H1 (cell line): ENCODE data around the gene NCAPD2. TPM values are rescaled to one million over a fixed set of nuclear protein-coding genes. Genes with fewer than 3 reads are reported as not detected.
A peak's percentile ranks its signal among the peaks of the same experiment; 100 is the strongest.

ENCODE experiments used
- CTCF ChIA-PET: fragments of 300-600 bp; sonication (Branson Sonifier 250); formaldehyde crosslinking; loops from one replicate; lab custom pipeline; 2021; ENCODE audit not compliant: partially characterized antibody; lab: Charles Lee
- POLR2A ChIA-PET: fragments of 300-600 bp; sonication (Branson Sonifier 250); formaldehyde crosslinking; loops from one replicate; lab custom pipeline; 2021; ENCODE audit warnings: inconsistent platforms; ENCODE audit not compliant: partially characterized antibody; lab: Charles Lee
- DNase-seq, 2 experiments: peaks; one replicate each; pipeline versions ENCODE4 v3.0.0 to v3.0.0-alpha.2; 2010 to 2022; ENCODE audit warnings: low spot score in 2 of 2, low read depth in 1 of 2, mixed read lengths in 1 of 2
- FAIRE-seq: peaks from 2 replicates; lab custom pipeline; 2011; peaks lifted over from hg19 to GRCh38; lab: Jason Lieb, UNC
- H2AFZ ChIP-seq: 2 replicates; pipeline ENCODE4 v1.8.1; 2012; ENCODE audit warnings: low read length, inconsistent platforms
- H2AK5ac ChIP-seq: 2 replicates; pipeline ENCODE4 v1.6.1; 2013; ENCODE audit warnings: low read depth, low read length
- H2BK120ac ChIP-seq: replicated peaks from 2 replicates; pipeline ENCODE3; 2013; ENCODE audit warnings: low read depth, low read length, inconsistent platforms
- H2BK12ac ChIP-seq: 2 replicates; pipeline ENCODE4 v1.6.1; 2013; ENCODE audit warnings: low read depth, low read length
- H2BK15ac ChIP-seq: 2 replicates; pipeline ENCODE4 v1.6.1; 2013; ENCODE audit warnings: low read length
- H2BK20ac ChIP-seq: 2 replicates; pipeline ENCODE4 v1.6.1; 2013; ENCODE audit warnings: low read length
- H2BK5ac ChIP-seq: 2 replicates; pipeline ENCODE4 v1.6.1; 2013; ENCODE audit warnings: low read depth, low read length
- H3K14ac ChIP-seq: 2 replicates; pipeline ENCODE4 v1.6.1; 2013; ENCODE audit warnings: inconsistent platforms; ENCODE audit not compliant: insufficient read length
- H3K18ac ChIP-seq: 2 replicates; pipeline ENCODE4 v1.6.1; 2013; ENCODE audit warnings: low read length; ENCODE audit errors: extremely low read depth
- H3K23ac ChIP-seq: 2 replicates; pipeline ENCODE4 v1.6.1; 2013; ENCODE audit warnings: inconsistent platforms; ENCODE audit not compliant: insufficient read length
- H3K23me2 ChIP-seq: 2 replicates; pipeline ENCODE4 v1.6.1; 2013; ENCODE audit warnings: low read depth, low read length
- H3K27ac ChIP-seq: 2 replicates; pipeline ENCODE4 v1.6.1; 2011; ENCODE audit warnings: low read depth, low read length, inconsistent platforms
- H3K27me3 ChIP-seq, 4 experiments: replicated peaks in 1 of 4; 1 replicate in 1 of 4; 2 replicates in 3 of 4; pipeline versions ENCODE4 v1.6.1 to v1.8.1; 2011 to 2013; ENCODE audit warnings: low read length in 3 of 4, mild to moderate bottlenecking in 3 of 4, inconsistent platforms in 2 of 4, mixed read lengths in 2 of 4, moderate library complexity in 1 of 4; ENCODE audit not compliant: control insufficient read depth in 3 of 4, insufficient read depth in 3 of 4; ENCODE audit errors: extremely low read depth in 1 of 4
- H3K36me3 ChIP-seq, 4 experiments: 2 replicates each; pipeline versions ENCODE4 v1.6.1 to v1.8.1; 2011 to 2013; ENCODE audit warnings: mild to moderate bottlenecking in 4 of 4, low read length in 3 of 4, moderate library complexity in 2 of 4, control low read depth in 1 of 4, inconsistent platforms in 1 of 4; ENCODE audit not compliant: insufficient read depth in 4 of 4, control insufficient read depth in 2 of 4
- H3K4ac ChIP-seq: replicated peaks from 2 replicates; pipeline ENCODE3; 2013; ENCODE audit warnings: low read length, low read depth, mixed read lengths, inconsistent platforms; ENCODE audit not compliant: insufficient read length
- H3K4me1 ChIP-seq, 4 experiments: replicated peaks in 1 of 4; 1 replicate in 1 of 4; 2 replicates in 3 of 4; pipeline versions ENCODE4 v1.6.1 to v1.8.1; 2011 to 2013; ENCODE audit warnings: low read length in 3 of 4, inconsistent platforms in 2 of 4, mixed read lengths in 1 of 4; ENCODE audit not compliant: insufficient read depth in 4 of 4, control insufficient read depth in 3 of 4
- H3K4me2 ChIP-seq, 2 experiments: 2 replicates each; pipeline versions ENCODE4 v1.6.1 to v1.8.1; 2011 to 2013; ENCODE audit warnings: low read depth in 2 of 2, low read length in 2 of 2, control low read depth in 1 of 2, inconsistent platforms in 1 of 2, mild to moderate bottlenecking in 1 of 2; ENCODE audit not compliant: insufficient read depth in 1 of 2
- H3K4me3 ChIP-seq, 4 experiments: fragments of 200-600, 300-600 bp in 1 of 4; sonication (generic), shearing (Covaris generic), sonication (Bioruptor Twin) in 1 of 4; 2 replicates each; pipeline versions ENCODE4 v1.5.1 to v1.8.1; 2011 to 2016; ENCODE audit warnings: low read length in 4 of 4, low read depth in 3 of 4, control low read depth in 2 of 4, inconsistent platforms in 2 of 4, mild to moderate bottlenecking in 2 of 4, mixed read lengths in 1 of 4, moderate library complexity in 1 of 4; ENCODE audit not compliant: insufficient read depth in 2 of 4; ENCODE audit errors: extremely low read depth in 1 of 4
- H3K56ac ChIP-seq: replicated peaks from 2 replicates; pipeline ENCODE3; 2013; ENCODE audit warnings: low read depth, mild to moderate bottlenecking, mixed read lengths, low read length, inconsistent platforms; ENCODE audit not compliant: insufficient read length
- H3K79me1 ChIP-seq: 2 replicates; pipeline ENCODE4 v1.6.1; 2013; ENCODE audit warnings: low read depth, low read length, control low read depth
- H3K79me2 ChIP-seq, 2 experiments: 2 replicates each; pipeline versions ENCODE4 v1.6.1 to v1.8.1; 2012 to 2013; ENCODE audit warnings: low read length in 2 of 2, mild to moderate bottlenecking in 2 of 2, inconsistent platforms in 1 of 2; ENCODE audit not compliant: insufficient read depth in 2 of 2, control insufficient read depth in 1 of 2
- H3K9ac ChIP-seq, 4 experiments: replicated peaks in 1 of 4; 1 replicate in 1 of 4; 2 replicates in 3 of 4; pipeline versions ENCODE4 v1.6.1 to v1.8.1; 2011 to 2013; ENCODE audit warnings: low read depth in 3 of 4, low read length in 3 of 4, control low read depth in 2 of 4, mild to moderate bottlenecking in 2 of 4, moderate library complexity in 2 of 4, inconsistent platforms in 1 of 4; ENCODE audit errors: extremely low read depth in 1 of 4
- H3K9me3 ChIP-seq, 2 experiments: 2 replicates each; pipeline versions ENCODE4 v1.6.1 to v1.8.1; 2012 to 2013; ENCODE audit warnings: mild to moderate bottlenecking in 2 of 2, moderate library complexity in 2 of 2, control low read depth in 1 of 2, inconsistent platforms in 1 of 2, low read depth in 1 of 2, low read length in 1 of 2, mixed read lengths in 1 of 2; ENCODE audit not compliant: insufficient read depth in 2 of 2
- H4K20me1 ChIP-seq, 2 experiments: replicated peaks in 1 of 2; 2 replicates each; pipeline versions ENCODE3 to v1.8.1; 2011 to 2013; ENCODE audit warnings: inconsistent platforms in 2 of 2, low read length in 2 of 2, mild to moderate bottlenecking in 1 of 2; ENCODE audit not compliant: insufficient read depth in 2 of 2, control insufficient read depth in 1 of 2
- H4K5ac ChIP-seq: 2 replicates; pipeline ENCODE4 v1.6.1; 2013; ENCODE audit warnings: low read length, low read depth, mixed read lengths, inconsistent platforms; ENCODE audit not compliant: insufficient read length
- H4K8ac ChIP-seq: 2 replicates; pipeline ENCODE4 v1.8.0; 2013; ENCODE audit warnings: mild to moderate bottlenecking, moderate library complexity, low read length, inconsistent platforms; ENCODE audit not compliant: insufficient read depth; ENCODE audit errors: extremely low read depth
- H4K91ac ChIP-seq: replicated peaks from 2 replicates; pipeline ENCODE3; 2013; ENCODE audit warnings: low read length, mixed read lengths, inconsistent platforms; ENCODE audit not compliant: insufficient read length
- SP4 ChIP-seq: IDR thresholded peaks from 2 replicates; pipeline ENCODE4 v1.6.1; 2012; ENCODE audit warnings: low read length, inconsistent platforms
- YY1 ChIP-seq: IDR thresholded peaks from 2 replicates; pipeline ENCODE4 v1.6.1; 2011; ENCODE audit warnings: low read depth, mild to moderate bottlenecking, low read length
- WGBS, 2 experiments: shearing (Covaris generic) in 1 of 2; methylation state at CpG; one replicate each; pipeline versions ENCODE4 v1.1.6 to v1.1.7; 2013 to 2015; ENCODE audit warnings: low lambda C conversion rate in 2 of 2, mixed read lengths in 2 of 2, inconsistent platforms in 1 of 2, low coverage in 1 of 2, missing lambda C conversion rate in 1 of 2; ENCODE audit not compliant: insufficient replicate concordance in 2 of 2, insufficient coverage in 1 of 2, insufficient read length in 1 of 2; ENCODE audit errors: extremely low coverage in 1 of 2, missing lambda C conversion rate in 1 of 2; 5-methylcytosine and 5-hydroxymethylcytosine counted together
- polyA plus RNA-seq, 7 experiments: library from polyadenylated mRNA; depleted of rRNA in 3 of 7; stranded (reverse) in 5 of 7; unstranded in 2 of 7; fragments of >200 nt in 5 of 7; fragments of 200-250 nt in 2 of 7; gene quantifications; 1 replicate in 5 of 7; 2 replicates in 1 of 7; 4 replicates in 1 of 7; pipeline versions ENCODE4 v1.2.1 to v1.2.3, GENCODE V29; 2011 to 2013; ENCODE audit warnings: missing spikeins in 2 of 7, mixed read lengths in 2 of 7
- total RNA-seq: library from RNA; stranded (reverse); fragmentation: NEBNext Ultra II Directional; extraction: Animal tissue kit (Norgen Biotek cat#: 25700); gene quantifications from 2 replicates; pipeline ENCODE4 v1.2.1, GENCODE V29; 2021

The NCAPD2 gene
- total and polyA plus RNA-seq, 2 of the 8 experiments (the other 6 are each of a cell fraction or from before 2014, with no cell fraction given) = 55.8 to 132 TPM

- ChIA-PET CTCF (interaction anchor here (1.0 to 24.9 kb wide), 7 partner anchors 10 to 175 kb away, joined by 3 to 462 read pairs (median 7); partner anchors contain the start of genes IFFO1 and NOP2), POLR2A (interaction anchor here (0.7 to 10.4 kb wide), 5 partner anchors 15 to 325 kb away, joined by 3 to 665 read pairs (median 4); partner anchors contain the start of genes IFFO1 and NOP2)
- no peaks in the 10 kb centered on the region for H3K9me3 ChIP-seq
- no peak overlapping the region; the same call in 1 of the 2 replicates for H3K18ac ChIP-seq
- H3K4me1 ChIP-seq = peaks cover 0 to 7% (median 5%) of the 10 kb centered on the region in 4 experiments; a peak in 4 of 7 replicates
- peaks cover 6 to 12% of the 10 kb centered on the region in 2 experiments for H4K20me1 ChIP-seq
- H2BK120ac ChIP-seq = no peak overlapping the region
- H2BK15ac ChIP-seq = 0 out of 2 replicates have a peak overlapping the region, but pooled peaks have one; percentile 72
- no peak overlapping the region for H2AFZ ChIP-seq
- TF ChIP-seq SP4 = no peak
- peak; percentile 14; the same call in 1 of the 2 replicates for TF ChIP-seq YY1
- no peak overlapping the region for H2BK5ac ChIP-seq
- no peaks in the 10 kb centered on the region for H3K27me3 ChIP-seq
- H4K8ac ChIP-seq = peak overlapping the region; percentile 45; the same call in 1 of the 2 replicates
- H3K9ac ChIP-seq = peak overlapping the region in 1 of 4 experiments; percentile 8; a peak in 2 of 7 replicates
- H3K27ac ChIP-seq = no peak overlapping the region
- H3K23me2 ChIP-seq = no peaks in the 10 kb centered on the region; the same call in 1 of the 2 replicates
- peaks cover 14 to 27% (median 25%) of the 10 kb centered on the region in 4 experiments for H3K36me3 ChIP-seq
- H4K5ac ChIP-seq = no peak overlapping the region
- H2BK20ac ChIP-seq = no peak overlapping the region
- H2AK5ac ChIP-seq = no peak overlapping the region
- H3K23ac ChIP-seq = no peak overlapping the region
- H3K14ac ChIP-seq = no peak overlapping the region
- peaks cover 0 to under 1% of the 10 kb centered on the region in 2 experiments; a peak in 1 of 4 replicates for H3K79me2 ChIP-seq
- H3K4me3 ChIP-seq = no peak overlapping the region
- no peak overlapping the region for H3K4ac ChIP-seq
- WGBS, 2 experiments = 92% methylated on average over 26 of the region's 26 CpGs; no CpG with 5 or more reads in 1 of the 2 experiments
- H4K91ac ChIP-seq = no peak overlapping the region
- H3K79me1 ChIP-seq = no peaks in the 10 kb centered on the region; the same call in 1 of the 2 replicates
- no peak overlapping the region for H3K56ac ChIP-seq
- no peak overlapping the region for H2BK12ac ChIP-seq
- FAIRE-seq (no peak), DNase-seq (no peak)
- no peak overlapping the region; a peak in 1 of 4 replicates for H3K4me2 ChIP-seq
These were observed 47.7 kb downstream of the NCAPD2 start for GRCh38 chr12:6541371-6542165.
